ENCODE measurements around the gene PACRG. TPM values are rescaled to one million over a fixed set of nuclear protein-coding genes. Genes with fewer than 3 reads are reported as not detected.

The PACRG gene
- total RNA-seq, 3 donors from 2014 or later = 0.64 to 6.4 (median 4.6) TPM

- no peak for DNase-seq (ENCODE audit: low spot score in 2 of 2)
- H3K27me3 ChIP-seq = no peaks in the 10 kb centered on the region
- H3K36me3 ChIP-seq = no peaks in the 10 kb centered on the region
- TF ChIP-seq CTCF (IDR thresholded peaks at IDR 0.05) (no peak), POLR2AphosphoS5 (IDR thresholded peaks at IDR 0.05) (no peak), POLR2A (IDR thresholded peaks at IDR 0.05) (no peak)
- no peak overlapping the region for H3K4me3 ChIP-seq
- peaks cover 3 to 8% of the 10 kb centered on the region in 2 donors for H3K9me3 ChIP-seq
- no peak overlapping the region for H3K27ac ChIP-seq
- intact Hi-C loops (cut with DNase I; ENCODE audit: low total_unique reads) = no loop called here
- no peaks in the 10 kb centered on the region for H3K4me1 ChIP-seq
Measured at GRCh38 chr6:163053667-163054344, 326.0 kb downstream of the PACRG start.

GRCh38 chr6:163054641-163055040 lies 326.9 kb downstream of the PACRG start:
- H3K36me3 ChIP-seq = no peaks in the 10 kb centered on the region
- no peak for TF ChIP-seq POLR2A (IDR thresholded peaks at IDR 0.05)
- TF ChIP-seq POLR2AphosphoS5 (IDR thresholded peaks at IDR 0.05) = no peak
- TF ChIP-seq CTCF (IDR thresholded peaks at IDR 0.05) = no peak
- peaks cover 4 to 8% of the 10 kb centered on the region in 2 donors for H3K9me3 ChIP-seq
- H3K4me3 ChIP-seq = no peak overlapping the region
- intact Hi-C loops (cut with DNase I; ENCODE audit: low total_unique reads) = no loop called here
- H3K27ac ChIP-seq = no peak overlapping the region
- no peaks in the 10 kb centered on the region for H3K27me3 ChIP-seq
- H3K4me1 ChIP-seq = no peaks in the 10 kb centered on the region
- no peak for DNase-seq (ENCODE audit: low spot score in 2 of 2)

- Histone ChIP-seq H3K27ac (no peak overlapping the region), H3K4me3 (no peak overlapping the region), H3K4me1 (no peaks in the 10 kb centered on the region), H3K9me3 (peaks cover 4 to 8% of the 10 kb centered on the region in 2 donors), H3K36me3 (no peaks in the 10 kb centered on the region), H3K27me3 (no peaks in the 10 kb centered on the region)
- no peak for DNase-seq (ENCODE audit: low spot score in 2 of 2)
- intact Hi-C loops (cut with DNase I; ENCODE audit: low total_unique reads) = no loop called here
- TF ChIP-seq POLR2AphosphoS5 (IDR thresholded peaks at IDR 0.05) (no peak), POLR2A (IDR thresholded peaks at IDR 0.05) (no peak), CTCF (IDR thresholded peaks at IDR 0.05) (no peak)
Measured at GRCh38 chr6:163057260-163057659, 329.5 kb downstream of the PACRG start.

GRCh38 chr6:163062790-163063189 lies 335.0 kb downstream of the PACRG start:
- no peak overlapping the region for H3K4me3 ChIP-seq
- H3K9me3 ChIP-seq = peaks cover 0 to 4% of the 10 kb centered on the region in 2 donors
- TF ChIP-seq POLR2AphosphoS5 (IDR thresholded peaks at IDR 0.05) (no peak), CTCF (IDR thresholded peaks at IDR 0.05) (no peak), POLR2A (IDR thresholded peaks at IDR 0.05) (no peak)
- DNase-seq (ENCODE audit: low spot score in 2 of 2) = no peak
- H3K4me1 ChIP-seq = no peaks in the 10 kb centered on the region
- H3K27me3 ChIP-seq = no peaks in the 10 kb centered on the region
- no peak overlapping the region for H3K27ac ChIP-seq
- intact Hi-C loops (cut with DNase I; ENCODE audit: low total_unique reads) = no loop called here
- H3K36me3 ChIP-seq = no peaks in the 10 kb centered on the region

GRCh38 chr6:163063561-163063960 lies 335.8 kb downstream of the PACRG start:
- H3K4me3 ChIP-seq = no peak overlapping the region
- H3K27ac ChIP-seq = no peak overlapping the region
- intact Hi-C loops (cut with DNase I; ENCODE audit: low total_unique reads) = no loop called here
- H3K4me1 ChIP-seq = no peaks in the 10 kb centered on the region
- H3K27me3 ChIP-seq = no peaks in the 10 kb centered on the region
- H3K9me3 ChIP-seq = peaks cover 0 to 4% of the 10 kb centered on the region in 2 donors
- no peak for DNase-seq (ENCODE audit: low spot score in 2 of 2)
- TF ChIP-seq POLR2AphosphoS5 (IDR thresholded peaks at IDR 0.05) (no peak), CTCF (IDR thresholded peaks at IDR 0.05) (no peak), POLR2A (IDR thresholded peaks at IDR 0.05) (no peak)
- H3K36me3 ChIP-seq = no peaks in the 10 kb centered on the region
